ENCODE data around the gene PRDM11.
A peak's percentile ranks its signal among the peaks of the same experiment; 100 is the strongest.

Gene PRDM11

DNA sequence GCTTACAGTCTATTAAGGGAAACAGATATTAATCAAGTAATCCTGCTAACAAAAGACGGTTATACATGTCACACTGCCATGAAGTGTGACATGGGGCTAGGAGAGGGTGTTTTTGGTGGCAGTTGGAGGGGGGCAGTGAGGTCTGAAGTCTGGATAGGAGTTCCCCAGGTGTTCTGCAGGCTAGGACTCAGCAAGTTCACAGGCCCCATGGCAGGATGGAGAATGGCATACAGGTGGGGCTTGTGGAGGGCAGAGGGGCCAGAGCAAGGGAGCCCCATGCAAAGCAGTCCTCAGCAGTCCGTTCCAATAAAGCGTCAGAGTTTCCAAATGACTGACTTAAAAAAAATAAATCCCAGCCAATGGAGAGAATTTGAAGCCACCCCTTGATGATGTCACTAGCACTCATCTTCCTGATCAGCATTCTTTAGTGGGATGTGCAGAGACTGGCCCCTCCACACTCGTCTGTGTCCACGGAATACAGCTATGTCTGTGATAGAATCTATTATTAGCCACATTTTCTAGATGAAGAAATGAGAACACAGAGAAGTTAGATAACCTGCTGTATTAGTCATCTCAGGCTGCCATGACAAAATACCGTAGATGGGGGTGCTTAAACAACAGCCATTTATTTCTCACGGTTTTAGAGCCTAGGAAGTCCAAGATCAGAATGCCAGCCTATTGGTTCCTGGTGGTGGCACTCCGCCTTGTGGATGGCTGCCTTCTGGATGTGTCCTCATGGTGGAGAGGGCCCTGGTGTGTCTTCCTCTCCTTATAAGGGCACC is 32.6 kb downstream of the PRDM11 start:
- no peak for DNase-seq

DNA sequence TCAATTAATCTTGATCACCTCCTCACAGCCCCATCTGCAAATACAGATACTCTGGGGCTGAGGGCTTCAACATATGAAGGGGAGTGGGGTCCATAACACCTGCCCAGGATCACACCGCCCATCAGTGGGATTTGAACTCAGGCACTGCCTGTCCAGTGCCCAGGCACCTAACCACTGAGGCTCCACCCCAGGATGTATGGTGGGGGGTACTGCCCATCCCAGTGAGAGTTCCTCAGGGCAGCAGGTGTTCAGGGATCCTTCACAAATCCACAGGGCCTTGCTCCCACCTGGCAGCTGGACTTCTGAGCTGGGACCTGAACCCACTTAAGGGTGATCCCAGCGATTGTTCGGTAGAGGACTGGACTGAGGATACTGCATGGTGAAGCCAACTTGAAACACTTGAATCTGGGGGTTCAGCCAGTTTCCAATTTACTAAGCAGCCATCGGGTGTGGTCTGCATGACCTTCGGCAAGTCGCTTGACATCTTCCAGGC is 33.3 kb downstream of the PRDM11 start:
- DNase-seq, result no peak

DNA sequence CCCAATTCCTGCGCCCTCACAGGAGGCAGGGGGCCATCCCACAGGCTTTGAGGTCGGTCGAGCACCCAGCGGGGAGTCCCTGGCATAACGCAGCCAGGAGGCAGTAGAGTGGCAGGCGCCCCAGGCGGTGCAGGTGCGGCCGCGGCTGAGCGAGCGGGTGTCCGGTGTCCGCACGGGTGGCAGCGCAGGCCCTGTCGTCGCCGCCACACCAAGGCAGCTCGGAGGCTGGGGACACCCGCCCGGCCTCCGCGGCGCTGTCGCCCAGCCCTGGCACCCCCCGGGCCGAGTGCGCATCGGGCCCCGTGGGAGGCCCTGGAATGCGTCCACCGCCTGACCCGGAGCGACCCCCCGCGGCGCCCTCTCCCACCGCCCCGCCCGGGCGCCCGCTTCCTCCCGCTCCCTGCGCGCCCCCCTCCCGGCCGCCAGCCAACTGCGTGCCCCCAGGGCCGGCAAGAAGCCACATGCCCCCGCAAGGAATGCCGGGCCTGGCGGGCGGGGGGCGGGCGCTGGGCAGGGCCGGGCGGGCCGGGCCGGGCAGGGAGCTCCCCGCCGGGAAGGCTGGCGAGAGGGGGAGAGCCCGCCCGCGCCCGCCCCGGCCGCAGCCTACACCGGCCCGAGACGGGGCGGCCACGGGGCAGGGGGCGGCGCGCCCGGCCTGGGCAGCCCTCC is 33.9 kb downstream of the PRDM11 start:
- DNase-seq, result peak; percentile 61

DNA sequence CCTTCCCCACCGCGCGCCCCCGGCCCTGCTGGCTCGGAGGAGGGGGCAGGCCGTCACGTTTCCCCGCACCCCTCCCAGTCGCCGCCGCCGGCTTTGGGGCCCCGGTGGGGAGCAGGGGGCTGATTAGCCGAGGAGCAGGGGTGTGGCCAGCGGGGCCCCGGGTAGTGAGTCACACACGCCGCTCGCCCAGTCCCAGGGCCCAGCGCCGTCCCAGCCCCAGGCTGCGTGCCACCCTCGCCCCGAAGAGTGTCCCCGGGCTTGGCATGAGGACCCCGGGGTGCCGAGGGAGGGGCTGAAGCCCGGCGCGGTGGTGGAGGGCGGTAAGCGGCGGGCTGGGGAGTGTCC is 34.4 kb downstream of the PRDM11 start:
- peak; percentile 34 for DNase-seq

DNA sequence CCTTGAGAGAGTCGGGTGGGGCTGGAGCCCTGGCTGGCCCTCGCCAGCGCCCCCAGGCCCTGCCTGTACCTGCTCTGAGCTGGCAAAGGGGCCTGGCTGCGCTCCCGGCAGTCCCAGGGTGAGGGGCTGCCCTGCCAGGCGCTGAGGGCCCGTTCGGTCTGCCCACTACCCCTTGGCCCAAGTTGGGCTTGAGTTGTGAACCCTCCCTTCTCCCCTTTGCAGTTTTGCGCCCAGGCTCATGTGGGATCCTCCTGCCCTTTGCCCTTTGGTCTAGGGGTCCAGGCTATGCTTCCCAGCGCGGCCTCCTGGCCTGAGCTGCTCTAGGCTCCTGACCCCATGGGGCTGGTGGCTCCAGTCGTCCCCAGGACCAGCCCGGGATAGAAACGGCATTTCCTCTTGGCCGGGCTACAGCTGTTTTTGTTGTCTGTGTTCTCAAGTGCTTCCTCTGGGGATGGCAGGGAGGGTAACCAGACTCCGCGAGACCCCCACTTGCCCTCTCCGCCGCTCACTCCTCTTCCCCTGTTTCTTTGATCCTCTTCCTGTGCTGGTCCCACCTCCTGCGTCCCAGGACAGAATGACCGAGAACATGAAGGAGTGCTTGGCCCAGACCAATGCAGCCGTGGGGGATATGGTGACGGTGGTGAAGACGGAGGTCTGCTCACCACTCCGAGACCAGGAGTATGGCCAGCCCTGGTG is 34.9 kb downstream of the PRDM11 start:
- no peak for DNase-seq

DNA sequence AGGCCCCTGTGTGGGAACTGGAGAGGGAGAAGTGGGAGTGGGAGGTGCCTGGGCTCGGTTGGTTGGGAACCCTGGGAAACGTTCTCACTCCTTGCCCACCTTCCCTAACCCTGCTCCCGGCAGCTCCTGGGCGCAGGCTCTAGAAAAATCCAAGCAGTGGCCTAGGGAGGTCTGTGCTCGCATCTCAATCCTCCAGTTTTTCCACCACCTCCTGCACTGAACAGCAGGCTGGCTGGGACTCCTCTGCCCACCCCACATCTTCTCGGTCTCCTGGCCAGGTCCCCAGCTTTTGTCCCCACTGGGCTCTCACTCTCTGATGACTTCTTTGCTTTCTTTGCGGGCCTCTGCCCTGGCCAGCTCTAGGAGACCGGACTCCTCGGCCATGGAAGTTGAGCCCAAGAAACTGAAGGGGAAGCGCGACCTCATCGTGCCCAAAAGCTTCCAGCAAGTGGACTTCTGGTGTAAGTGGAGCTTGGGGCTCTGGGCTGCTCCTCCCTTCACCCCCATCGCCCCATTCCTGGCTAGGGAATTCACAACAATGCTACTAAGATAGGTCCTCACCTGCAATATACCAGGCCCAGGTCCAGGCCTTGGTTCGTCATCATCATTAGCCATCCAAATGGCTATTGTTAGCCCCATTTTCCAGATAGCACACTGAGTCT is 35.6 kb downstream of the PRDM11 start:
- no peak for DNase-seq

DNA sequence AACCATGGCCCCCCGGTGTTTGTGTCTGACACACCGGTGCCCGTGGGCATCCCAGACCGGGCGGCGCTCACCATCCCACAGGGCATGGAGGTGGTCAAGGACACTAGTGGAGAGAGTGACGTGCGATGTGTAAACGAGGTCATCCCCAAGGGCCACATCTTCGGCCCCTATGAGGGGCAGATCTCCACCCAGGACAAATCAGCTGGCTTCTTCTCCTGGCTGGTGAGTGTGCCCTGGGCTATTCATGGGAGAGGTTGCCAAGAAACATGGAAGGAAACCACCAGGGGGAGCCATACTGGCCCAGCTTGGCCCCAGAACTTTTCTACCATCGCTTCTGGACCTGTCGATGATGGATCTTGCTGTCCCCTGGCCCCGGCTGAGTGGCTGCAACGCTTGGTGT is 36.5 kb downstream of the PRDM11 start:
- DNase-seq, result no peak

DNA sequence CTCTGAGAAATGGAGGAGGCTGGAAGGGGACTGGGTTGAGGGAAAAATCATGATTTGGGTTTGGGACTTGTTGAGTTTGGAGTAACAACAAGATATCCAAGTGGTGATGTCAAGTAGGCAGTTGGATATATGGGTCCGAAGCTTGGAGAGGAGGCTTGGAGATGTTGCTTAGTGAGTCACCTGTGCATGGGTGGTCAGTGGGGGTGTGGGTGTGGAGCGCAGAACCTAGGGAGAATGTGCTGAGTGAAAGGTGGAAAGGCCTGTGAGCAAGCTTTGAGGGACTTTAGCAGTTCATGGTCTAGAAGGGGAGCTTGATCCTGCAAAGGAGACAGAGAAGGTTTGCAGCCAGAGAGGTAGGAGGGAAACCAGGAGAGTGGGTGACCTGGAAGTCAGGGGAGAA is 38.2 kb downstream of the PRDM11 start:
- DNase-seq, result no peak

DNA sequence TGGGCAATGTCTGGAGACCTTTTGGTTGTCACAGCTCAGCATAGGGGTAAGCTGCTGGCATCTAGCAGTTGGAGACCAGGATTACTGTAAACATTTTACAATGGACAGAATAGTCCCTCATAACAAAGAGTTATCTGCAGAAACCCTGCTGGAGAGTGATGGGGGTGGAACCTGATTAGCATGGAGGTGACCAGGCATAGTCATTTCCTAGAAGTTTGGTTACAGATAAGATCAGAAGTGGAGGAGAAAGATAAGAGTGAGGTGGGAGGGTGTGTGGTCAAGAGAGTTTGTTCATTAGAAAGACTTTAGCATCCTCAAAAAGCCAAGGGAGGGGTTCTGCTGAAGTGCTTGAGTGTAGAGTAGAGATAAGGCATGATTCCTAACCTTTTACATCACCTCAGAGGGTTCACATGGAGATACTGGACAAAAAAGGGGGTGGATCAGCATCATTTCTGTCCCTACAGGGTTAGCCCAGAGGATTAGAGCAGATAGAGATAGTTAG is 38.8 kb downstream of the PRDM11 start:
- DNase-seq, result no peak

DNA sequence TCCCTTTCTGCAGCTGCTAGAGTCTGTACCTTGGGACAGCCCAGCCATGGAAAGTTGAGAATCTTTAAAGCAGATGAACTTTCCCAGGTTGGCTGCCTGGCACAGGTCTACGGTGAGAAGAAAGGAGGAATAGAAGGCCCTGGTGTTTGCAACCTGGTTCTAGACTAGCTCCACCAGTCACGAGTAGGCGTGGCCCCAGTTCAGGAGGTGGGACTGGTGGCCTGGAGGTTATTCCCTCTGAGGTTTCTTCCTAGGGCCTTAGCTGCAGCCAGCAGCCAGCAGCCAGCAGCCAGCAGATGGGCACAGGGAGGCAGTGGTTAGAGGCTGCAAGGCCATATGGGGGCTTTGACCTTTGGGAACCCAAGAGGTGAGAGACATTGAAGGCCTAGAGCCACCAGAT is 40.9 kb downstream of the PRDM11 start:
- no peak for DNase-seq

DNA sequence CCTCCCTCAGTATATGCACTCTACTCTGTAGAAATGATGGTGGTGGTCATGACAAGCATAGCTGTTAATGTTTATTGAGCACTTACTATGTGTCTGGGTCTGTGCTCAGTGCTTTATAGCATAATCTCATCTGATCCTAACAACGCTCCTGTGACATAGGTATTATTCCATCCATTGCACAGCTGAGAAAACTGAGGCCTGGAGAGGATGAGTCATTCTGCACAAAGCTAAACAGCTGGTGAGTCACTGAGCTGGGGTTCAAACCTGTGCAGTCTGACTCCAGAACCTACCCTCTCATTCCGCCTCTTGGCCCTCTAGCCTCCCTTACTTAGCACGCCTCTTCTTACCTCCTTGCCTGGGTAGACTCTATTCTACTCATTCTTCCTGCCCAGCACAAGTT is 41.7 kb downstream of the PRDM11 start:
- no peak for DNase-seq

DNA sequence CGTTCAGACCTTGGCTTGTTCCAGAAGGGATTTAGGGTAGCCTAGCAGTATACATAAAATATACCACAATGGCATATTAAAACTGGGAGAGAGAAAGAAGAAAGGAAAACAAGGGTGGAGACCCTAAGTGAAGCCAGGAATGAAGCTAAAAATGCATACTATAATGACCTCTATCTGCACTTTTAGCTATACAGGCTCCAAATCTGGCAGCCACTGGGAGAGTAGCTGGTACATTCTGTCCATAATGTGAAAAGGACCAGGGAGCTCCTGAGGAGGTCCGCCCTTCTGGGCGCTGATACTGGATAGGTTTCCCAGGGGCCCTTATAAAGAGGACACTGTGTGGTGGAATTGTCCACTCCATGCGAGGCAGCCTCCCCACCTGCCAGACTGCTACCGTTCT is 42.8 kb downstream of the PRDM11 start:
- DNase-seq, result no peak

DNA sequence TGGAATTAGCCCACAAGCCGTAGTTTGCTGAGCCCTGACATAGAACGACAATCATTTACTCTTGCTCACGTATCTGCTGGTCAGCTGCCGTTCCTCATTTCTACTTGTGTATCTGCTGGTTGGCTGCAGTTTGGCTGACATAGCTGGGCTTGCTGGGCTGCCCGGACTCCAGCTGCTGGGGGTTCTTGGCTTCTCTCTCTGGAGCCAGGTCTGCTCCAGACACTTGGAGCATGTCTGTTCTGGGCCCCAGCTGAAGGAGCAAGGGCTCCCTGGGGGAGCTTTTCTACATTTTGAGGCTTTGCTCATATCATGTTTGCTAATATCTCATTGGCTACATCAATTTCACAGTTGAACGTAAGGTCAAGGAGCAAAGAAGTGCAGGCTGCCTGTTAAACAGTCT is 47.3 kb downstream of the PRDM11 start:
- peak; percentile 96 for DNase-seq

DNA sequence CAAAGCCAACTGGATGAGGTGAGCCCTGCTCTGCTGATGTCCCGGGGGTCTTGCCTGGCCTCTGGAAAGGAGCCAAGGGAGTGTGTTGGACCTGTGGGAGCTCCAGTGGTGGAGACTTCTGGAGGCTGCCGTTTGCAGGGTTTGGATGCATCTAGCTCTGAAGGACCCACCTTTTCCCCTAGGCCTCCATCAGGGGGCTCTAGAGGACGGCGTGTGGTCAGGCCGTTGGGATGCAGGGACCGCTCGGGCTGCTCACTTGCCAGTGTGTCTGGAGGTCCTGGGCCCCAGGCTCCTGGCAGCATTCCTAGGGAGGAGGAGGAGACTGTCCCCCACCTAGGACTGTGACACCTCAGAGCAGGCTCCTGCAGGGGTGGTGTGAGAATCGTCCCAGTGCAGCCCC is 58.3 kb downstream of the PRDM11 start:
- DNase-seq, result no peak

DNA sequence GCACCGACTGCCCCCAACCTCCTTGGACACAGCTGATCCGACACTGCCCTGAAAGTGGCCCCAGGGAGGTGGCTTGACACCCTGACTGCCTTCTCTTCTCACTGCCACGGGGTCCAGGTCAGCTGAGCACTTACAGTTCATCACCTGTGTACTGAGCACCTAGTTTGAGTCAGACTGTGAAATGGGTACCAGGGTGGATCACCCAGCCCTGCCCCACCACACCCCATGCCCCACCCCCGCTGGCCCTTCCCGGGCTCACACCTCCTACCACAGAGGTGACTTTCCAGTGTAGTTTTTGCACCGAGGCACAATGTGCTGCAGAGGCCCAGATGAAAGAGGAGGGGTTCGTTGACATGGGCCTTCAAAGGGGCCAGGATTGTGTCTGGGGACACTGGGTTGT is 59.5 kb downstream of the PRDM11 start:
- no peak for DNase-seq

DNA sequence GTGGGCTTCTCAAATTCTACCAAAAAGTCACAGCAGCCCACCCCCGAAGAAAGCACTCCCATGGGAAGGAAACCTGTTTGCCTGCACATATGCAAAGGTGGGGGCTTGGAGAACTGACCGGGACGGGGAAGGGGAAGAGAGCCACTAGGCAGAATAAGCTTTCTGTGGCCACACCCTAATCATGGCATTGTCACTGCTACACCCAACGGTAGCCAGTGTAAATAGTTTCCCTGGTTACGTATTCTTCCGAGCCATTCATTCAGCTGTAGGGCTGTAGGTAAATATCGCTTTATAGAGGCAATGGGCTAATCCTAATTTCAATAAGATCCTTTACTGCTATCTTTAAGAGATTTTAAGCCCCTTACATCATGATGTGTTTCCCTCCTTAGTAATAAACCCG is 61.7 kb downstream of the PRDM11 start:
- DNase-seq, result no peak

DNA sequence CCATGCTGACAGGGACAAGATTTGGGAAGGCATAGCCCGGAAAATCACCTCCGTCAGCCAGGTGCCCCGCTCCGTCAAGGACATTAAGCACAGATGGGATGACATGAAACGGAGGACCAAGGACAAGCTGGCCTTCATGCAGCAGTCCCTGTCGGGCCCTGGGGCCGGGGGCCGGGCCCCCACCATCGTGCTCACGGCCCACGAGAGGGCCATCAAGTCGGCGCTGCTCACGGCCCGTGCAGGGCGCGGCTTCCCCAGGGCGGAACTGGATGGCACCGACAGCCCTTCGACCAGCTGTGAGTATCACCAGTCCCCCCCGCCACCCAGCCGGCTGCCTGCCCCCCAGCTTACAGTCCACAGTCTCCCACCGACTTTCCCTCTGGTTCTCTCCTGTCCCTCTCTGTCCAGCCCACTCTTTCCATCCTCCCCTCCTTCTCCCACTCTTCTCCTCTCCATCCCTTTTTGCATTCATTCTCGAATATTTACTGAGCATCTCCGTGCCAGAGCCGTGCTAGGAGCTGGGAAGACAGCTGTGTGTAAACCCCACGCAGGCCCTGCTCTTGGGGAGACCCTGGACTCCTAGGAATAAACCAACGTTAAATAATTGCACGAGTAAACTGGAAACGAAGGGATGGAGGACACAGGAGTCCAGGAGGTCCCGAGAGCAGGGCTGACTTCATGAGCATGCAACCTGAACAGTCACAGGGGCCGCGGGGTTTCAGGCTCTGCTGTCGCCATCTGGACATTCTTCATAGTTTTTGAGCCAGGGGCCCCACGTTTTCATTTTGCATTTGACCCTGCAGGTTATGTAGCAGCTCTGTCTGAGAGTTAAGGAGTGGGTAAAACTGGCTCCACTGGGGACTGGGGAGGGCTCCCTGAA is 62.8 kb downstream of the PRDM11 start:
- DNase-seq, result no peak

DNA sequence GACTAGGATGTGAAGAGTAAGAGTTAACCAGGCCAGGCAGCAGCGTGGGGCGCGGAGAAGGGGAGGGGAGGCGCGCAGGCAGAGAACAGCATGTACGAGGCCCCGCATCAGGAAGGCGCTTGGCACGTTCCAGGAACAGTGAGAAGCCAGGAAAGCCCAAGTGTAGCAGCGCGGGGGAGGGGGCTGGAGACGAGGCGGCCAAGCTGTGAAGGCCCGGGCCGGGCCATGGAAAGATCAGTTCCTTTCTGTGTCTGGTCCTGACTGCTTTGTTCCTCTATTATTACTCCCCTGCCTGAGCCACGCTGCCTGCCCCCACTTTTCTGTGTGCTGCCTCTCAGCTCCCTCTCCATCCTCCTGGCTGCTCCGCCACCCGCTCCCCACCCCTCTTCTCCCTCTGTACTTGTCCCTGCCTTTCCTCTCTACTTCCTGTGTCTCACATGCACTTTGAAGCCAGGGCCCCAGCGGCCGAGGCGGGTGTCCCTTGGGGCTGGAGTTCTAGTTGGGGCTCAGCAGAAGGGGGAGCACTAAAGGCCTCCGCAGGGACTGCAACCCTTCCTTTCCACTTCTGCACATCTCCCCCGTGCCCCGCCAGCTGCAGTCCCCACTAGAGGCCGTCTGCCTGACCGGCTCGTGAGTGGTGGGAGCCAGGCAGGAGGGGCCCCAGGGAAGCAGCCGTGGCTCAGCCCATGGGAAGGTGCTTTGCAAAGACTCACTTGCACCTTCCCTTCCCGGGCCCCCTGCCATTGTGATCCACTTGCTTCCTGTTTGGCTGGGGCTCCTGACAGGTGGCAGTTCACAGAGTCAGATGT is 63.7 kb downstream of the PRDM11 start:
- no peak for DNase-seq

DNA sequence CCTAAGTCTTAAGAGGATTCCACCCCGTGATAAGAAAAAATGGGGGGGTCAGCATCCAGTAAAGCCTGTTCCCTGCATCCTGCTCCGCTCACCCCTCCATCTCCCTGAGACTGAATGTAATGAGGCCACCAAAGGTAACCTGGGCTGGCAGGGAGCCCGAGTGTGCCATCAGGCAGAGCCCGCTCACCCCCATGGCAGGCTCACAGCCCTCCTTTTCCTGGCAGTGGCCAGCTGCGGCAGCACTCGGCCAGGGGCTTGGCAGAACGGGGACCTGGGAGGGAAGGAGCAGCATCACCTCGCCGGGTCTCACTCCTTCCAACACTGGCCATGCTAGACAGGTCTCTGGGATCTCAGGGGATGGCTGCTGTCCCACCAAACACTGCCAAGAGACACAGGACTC is 64.4 kb downstream of the PRDM11 start:
- DNase-seq, result no peak

DNA sequence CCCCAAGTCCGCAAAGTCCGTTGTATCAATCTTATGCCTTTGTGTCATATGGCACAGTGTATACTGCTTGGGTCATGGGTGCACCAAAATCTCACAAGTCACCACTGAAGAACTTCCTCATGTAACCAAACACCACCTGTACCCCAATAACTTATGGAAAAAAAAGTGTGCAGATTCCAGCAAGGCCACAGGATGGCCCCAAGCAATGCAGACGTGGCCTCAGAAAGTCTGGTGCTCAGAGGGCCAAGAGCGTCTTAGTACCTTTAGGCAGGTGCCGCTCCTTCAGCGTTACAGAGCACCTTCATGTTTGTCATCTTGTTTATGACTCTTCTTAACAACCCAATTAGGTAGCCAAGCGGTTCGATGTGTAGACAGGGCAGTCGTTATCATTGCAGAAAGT is 65.3 kb downstream of the PRDM11 start:
- no peak for DNase-seq

DNA sequence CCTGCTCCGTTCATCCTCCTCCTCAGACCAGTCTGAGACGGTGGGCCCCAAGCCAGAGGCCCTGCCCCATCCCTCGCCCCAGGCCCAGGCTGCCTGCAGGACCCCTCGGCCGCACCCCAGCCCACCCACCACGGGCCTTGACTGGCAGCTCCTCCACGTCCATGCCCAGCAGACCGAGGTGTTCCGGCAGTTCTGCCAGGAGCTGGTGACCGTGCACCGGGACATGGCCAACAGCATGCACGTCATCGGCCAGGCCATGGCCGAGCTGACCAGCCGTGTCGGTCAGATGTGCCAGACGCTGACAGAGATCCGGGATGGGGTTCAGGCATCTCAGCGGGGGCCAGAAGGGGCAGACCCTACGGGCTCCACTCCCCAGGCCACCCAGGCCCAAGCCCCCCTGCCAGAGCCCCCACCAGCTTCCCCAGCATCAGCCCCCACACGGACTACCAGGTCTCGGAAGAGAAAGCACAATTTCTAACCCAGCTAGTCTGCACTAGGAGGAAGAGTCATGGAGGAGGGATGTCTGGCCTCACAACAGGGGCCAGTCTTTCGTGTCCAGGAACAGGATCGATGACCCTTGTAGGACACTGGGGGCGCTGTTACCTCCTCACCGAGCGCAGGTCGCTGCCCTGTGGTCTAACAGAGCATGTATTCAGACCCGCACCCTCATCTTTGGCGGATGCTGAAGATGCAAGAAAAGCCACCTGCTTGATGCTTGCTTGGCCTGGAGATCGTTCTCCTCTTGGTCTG is 66.3 kb downstream of the PRDM11 start:
- no peak for DNase-seq

Measured in DMS79 (cell line).